DMS53 treated with DMSO at 0.1 percent for 48 hours (cell line): ENCODE measurements around the gene RARRES1.
A peak's percentile ranks its signal among the peaks of the same experiment; 100 is the strongest.

Source experiments
- DNase-seq: peaks from one replicate; lab custom pipeline; 2025; ENCODE audit not compliant: unreplicated experiment; lab: John Stamatoyannopoulos, UW

The RARRES1 gene, protein sequence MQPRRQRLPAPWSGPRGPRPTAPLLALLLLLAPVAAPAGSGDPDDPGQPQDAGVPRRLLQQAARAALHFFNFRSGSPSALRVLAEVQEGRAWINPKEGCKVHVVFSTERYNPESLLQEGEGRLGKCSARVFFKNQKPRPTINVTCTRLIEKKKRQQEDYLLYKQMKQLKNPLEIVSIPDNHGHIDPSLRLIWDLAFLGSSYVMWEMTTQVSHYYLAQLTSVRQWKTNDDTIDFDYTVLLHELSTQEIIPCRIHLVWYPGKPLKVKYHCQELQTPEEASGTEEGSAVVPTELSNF

DNA sequence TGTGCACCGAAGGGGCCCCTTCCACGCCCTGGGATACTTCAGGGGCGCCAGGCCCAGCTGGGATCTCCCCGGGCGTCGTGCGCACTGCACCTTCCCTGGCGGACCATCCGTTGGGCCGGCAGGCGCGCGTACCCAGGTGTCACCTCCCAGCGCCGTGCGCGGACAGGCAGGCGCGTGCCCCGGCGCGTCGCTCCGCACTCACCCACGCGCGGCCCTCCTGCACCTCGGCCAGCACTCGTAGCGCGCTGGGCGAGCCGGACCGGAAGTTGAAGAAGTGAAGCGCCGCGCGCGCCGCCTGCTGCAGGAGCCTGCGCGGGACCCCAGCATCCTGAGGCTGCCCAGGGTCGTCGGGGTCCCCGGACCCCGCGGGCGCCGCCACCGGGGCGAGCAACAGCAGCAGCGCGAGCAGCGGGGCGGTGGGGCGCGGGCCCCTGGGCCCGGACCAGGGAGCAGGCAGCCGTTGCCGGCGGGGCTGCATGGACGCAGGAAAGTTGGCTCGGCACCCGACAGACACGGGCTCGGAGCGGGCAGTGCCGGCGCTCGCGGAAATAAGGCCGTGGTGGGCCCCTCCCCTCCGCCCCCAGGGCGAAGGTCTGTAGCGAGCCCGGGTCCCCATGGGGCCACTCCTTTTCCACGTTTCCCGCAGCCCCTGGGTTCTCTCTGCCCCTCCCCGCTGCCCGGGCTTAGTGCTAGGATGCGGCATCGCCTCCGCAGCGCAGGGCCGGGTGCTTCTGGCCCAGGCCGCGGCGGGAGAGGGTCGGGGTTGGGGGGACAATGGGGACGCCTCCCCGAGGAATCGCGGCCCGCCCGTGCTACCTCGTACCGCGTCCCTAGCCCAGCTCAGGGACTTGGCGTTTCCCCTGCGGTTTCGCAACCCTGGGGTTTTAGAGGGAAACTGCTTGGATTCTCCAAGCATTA, at the start of gene RARRES1:
RARRES1 (minus strand) TSS at position 520 of the 918 bp plus-strand sequence; CDS start at position 478, 42 bp downstream.
- peak; percentile 12 for DNase-seq

DNA sequence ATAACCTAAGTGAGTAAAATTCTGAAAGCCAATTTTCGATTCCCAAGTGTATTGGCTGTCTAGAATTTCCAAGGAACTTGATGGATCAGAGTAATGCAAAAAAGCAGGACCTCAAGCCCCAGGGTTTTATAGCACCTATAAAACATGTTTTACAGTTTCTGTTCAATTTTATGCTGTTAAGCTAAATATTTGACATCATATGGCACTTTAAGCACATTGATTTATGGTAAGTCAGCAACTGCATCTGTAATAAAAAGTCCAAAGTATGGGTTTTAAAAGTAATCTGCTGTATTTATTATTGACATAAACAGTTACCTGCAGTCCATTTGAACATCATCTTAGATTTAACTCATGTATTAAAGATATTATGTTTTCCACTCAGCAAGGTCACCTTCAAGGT, 49.6 kb upstream of the RARRES1 start:
- DNase-seq, result no peak

DNA sequence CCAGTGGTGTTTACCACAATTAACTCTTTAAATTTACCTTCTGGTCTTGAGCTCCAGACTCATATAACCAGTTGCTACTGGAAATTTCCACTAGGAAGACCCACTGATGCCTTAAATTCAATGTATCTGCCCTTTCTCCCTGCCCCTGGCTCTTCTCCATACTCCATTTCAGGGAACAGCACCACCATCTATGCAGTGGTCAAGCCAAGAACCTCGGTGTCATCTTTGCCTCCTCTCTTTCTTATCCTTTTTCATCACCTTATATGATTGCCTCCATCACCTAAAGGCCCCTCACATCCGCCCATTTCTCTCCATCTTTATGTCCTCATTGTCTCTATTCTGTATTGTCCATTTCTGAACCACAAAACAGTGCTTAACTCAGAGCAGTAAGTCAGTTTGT, 48.9 kb upstream of the RARRES1 start:
- no peak for DNase-seq

DNA sequence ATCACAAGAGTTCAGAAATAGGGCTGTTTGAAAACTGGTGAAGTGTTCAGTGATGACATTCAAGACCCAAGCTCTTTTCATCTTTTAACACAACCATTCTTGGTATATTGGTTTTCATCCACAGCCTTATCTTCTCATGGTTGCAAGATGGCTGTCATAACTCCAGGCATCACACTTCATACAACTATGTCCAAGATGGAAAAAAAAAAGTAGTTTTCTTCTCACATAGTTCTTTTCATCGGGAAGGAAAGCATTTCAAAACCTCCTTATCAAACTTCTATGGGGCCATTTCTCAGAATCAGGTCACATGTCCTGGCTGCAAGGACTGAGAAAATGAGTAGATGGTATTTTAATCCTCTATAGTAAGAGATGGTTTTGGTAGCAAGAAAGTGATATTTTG, 48.5 kb upstream of the RARRES1 start:
- no peak for DNase-seq

DNA sequence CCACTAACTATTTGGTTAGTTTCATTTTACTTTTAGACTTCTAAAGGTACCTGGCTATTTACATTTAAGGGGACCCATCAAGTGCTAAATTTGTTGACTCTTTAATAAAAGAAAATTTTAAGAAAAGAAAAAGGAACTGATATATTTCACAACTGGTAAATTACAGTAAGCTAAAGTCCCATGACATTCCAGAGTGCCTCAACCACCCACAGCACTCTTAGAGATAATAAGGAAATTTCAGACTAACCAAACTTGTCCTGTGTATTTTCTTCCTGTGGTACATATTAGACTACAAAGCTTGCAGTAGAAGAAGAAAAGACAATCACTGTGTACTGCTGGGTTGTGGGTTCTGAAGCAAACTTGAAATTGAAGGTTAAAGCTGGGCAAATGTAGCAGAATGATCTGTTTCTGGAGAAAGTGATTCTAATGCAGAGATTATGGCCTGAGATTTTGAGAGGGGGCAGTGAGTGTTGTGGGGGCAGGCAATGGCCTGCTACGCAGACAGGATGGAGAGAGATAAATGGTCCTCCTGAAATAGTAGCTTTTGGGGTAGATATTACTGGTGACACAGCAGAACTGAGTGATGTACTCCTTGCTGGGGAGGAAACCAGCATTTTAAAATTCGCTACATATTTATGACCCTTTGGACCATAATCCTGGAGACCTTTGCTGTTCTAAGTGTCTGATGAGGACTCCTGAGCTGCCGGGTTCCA, 45.1 kb upstream of the RARRES1 start:
- no peak for DNase-seq

DNA sequence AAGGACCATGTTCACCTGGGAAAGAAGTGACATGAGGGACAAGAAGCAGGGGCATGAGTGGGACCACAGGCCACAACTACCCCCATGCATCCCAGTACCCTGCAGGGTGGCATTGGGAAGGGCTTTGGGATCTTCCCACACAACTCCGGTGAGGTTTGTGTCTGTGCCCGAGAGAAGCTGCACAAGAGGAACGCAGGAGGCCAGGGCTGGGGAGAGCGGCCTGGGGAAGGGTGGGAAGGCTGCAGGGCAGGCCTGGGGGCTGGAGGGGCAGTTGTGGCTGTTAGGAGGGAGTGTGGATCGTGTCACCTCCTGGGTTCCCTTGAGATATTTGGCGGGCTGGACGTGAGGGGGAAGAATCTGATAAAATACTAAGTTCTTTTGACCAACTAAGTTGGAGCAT, 44.3 kb upstream of the RARRES1 start:
- no peak for DNase-seq

DNA sequence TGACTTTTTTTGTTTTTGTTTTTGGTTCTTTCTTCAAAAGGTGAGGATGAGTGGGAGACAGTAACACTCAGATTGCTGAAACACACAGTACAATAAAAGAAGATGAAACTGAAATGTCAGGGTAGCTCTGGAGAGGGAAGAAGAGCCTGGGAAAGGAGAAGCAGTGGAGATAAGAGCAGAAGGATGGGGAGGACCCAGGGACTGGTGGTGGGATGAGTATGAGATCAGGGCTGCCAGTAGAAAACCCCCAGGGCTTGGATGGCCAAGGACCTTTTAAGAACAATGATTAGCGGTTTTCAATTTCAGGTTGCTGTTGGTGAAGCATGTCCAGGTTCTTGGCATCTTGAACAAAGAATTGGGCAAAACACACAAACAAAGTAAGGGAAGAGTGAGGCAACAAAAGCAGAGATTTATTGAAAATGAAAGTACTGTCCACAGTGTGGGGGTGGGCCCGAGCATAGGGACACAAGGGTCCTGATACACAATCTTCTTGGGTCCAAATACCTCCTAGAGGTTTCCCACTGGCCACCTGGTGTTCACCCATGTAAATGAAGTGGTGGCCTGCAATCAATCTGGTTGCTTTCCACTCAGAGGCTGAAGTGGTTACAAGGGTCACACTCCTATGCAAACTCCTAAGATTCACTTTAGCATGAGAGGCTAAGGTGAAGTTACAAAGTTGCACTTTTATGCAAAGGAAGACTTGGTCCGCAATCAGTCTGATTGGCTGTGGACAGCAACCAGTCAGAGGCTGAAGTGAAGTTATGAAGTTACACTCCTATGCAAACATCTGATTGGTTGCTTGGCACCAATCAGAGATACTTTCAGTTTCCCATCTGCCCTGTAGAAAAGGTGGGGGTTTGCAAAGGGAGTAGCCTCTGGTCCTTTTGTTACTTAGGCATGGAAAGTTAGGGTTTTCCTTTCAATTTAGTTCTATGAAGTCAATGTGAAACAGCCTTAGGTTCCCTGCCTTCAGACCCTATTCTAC, 43.5 kb upstream of the RARRES1 start:
- no peak for DNase-seq

DNA sequence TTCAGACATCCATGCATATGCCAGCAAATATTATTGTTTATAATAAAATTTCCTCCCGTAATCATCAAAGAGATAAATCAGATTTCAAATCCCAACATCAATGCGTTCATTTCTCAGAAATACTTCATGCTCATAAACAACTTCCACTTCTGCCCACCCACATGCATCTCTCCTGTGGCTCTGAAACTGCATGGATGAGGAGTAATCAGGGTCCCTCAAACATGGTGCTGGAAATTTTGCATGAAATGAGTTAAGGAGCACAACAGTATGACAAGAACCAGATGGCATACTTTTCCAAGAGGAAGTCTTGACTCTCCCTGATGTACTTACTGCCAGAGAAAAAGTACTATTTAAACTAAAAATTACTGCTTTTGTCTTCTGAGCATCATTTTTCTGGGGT, 42.7 kb upstream of the RARRES1 start:
- DNase-seq, result no peak

DNA sequence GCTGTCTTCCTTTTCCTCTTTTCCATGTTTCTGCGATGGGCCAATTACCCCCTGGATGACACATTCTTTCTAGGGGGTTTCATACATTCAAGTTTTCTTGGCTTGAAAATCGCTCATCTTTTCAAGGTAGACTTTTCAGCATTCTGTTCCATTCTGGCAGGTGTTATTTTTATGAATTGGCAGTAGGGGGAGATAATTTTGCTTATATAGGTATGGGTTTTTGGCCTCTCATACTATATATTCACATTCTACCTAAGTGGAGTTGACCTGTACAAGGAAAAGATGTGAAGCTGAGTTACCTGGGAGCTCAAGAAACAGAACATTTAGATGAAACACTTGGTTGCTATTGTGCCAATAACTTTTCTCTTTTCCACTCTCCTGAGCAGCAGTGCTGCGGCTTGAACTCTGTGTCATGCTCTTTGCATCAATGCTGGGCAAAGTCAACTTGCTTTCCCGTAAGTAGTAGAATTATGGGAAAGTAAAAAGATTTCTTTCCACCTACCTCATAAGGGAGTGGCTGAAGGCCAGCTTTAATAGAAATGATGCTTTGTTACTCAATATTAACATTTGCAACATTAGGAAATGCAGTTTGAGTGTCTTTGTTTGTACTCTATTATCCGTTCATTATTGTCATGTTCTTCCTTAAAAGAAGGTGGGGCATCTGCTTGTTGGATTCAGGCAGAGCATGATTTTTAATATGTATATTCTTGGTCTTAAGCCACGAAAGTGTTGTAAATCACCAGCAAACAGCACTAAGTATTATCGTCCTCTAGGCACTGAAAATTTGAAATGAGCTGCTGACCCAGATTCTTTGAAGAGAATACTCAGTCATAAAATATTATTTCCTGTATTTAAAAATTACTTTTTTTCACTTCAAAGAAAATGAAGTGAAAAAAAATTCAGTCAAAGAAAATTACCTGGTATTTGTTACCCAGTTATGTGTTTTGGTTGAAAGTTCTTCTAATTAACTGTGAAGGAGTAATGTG, 41.9 kb upstream of the RARRES1 start:
- no peak for DNase-seq

DNA sequence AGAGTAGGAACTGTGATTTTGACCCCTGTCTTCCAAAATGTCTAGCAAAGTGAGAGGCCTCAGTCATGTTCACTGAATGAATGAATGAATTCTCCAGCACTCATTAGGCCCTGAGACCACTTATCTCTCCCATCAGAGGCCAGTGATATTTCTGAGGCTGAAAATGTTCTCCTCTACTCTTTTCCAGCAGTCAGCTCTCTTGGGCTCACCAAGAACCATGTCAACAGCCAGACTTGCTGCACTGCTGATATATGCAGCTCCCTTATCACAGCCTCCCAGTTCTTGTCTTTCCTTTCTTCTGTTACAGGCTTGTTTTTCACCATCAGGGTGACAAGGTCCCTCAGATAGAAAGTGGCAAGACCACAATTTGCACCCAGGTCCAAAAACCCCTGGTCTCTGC, 40.9 kb upstream of the RARRES1 start:
- DNase-seq, result no peak

DNA sequence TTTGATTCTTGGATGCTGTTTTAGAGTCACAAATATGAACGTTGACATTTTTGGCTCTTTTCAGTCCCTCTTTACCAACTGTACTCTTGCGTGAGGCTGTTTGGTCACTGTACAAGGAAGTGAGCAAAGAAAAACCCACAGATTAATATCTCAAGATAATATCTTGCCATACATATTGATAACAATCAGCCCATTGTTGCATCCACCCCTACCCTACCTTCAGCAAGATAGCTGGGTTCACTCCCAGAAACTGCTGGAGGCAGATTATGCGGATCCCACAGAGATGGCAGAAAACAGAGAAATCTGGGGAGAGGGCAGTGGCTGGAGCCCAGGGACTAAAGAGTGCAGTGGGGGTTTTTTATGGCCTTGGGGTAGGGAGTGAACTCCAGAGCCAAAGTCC, 39.7 kb upstream of the RARRES1 start:
- no peak for DNase-seq

DNA sequence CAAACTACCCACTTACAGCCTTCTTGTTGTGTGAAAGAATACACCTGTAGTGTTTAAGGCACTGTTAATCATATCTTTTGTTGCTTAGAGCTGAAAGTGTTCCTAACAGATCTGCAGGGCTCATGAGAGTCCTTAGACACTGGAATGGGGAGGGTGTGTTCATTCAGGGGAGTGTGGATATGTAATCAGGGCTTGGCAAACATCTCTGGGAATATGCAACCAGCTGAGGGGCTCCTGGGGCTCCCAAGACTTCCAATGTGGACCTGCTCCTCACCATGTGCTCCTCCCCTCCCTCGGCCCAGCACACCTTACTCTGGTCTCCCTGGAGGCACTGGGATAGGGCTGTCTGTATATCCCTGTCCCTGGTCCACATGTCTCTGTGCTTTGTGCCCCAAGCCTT, 39.3 kb upstream of the RARRES1 start:
- DNase-seq, result no peak

DNA sequence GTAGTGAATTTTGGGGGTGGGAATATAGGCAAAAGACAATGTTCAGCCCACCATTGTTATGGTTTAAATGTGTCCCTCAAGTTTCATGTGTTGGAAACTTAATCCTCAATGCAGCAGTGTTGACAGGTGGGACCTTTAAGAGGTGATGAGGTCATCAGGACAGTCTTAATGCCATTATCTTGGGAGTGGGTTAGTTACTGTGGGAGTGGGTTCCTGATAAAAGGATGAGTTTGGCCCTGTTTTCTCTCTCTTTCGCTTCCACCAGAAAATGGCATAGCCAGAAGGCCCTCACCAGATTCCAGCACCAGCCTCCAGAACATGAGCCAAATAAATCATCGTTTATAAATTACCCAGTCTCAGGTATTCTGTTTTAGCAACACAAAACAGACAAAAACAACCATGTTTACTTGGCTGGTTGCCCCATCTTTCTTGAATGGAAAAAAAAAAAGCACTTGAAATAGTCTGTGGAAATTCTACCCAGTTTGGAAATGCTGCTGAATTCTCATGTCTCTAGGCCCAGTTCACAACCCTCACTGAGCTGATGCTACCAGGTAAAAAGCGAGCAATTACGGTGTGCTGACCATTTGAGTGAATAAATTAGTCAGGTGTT, 38.6 kb upstream of the RARRES1 start:
- no peak for DNase-seq

DNA sequence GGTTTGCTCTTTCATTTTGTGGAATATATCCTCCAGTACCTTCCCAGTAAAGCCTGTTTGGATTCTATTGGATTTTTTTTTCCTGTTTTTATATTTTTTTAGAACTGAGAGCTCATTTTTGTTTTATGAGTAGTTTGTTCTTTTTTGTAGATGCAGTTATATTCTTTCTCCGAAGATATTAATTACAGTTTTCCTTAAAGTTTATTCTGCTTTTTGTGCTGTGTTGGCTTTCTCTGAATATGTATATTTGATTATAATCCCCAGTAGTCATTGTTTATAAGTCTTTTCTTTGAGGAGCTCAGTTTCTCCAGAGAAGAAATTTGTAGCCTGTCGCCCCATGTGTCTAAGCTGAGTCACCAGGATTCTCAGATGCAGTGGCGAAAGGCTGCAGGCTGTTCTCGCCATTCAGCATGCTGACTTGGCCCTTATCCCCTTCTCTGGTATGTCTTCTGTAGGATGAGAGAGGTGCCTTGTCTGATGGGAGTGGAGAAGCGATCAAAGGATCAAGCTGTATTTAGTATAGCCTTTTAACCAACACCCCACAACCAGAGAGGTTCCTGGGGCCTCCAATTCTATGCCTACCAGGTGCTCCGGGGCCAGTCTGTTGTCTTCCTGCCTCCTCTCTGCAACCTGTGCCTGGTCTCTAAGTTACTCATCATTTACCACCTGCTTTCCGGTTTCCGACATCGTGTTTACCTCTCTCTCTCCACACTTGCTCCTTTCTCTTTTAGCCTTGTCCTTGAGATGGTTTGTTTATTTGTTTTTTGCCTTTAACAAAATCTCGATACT, 37.9 kb upstream of the RARRES1 start:
- DNase-seq, result peak; percentile 76

DNA sequence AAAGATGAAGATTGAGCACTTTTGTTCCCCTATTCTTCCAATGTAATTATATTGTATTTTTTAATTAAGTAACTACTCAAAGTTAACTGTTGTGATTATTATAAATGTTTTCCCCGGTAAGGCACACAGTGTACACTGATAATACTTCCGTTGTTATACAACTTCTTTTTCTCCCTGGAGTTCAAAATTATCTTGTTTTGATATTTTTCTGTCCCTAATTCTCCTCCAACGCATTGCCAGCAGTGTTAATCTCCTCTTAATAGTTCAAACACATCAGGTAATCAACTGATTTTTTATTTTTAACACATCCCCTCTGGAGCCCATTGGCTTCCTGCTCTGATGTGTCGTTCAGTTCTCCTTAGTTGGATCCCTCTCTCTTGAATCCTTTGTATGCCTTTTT, 37.3 kb upstream of the RARRES1 start:
- no peak for DNase-seq

DNA sequence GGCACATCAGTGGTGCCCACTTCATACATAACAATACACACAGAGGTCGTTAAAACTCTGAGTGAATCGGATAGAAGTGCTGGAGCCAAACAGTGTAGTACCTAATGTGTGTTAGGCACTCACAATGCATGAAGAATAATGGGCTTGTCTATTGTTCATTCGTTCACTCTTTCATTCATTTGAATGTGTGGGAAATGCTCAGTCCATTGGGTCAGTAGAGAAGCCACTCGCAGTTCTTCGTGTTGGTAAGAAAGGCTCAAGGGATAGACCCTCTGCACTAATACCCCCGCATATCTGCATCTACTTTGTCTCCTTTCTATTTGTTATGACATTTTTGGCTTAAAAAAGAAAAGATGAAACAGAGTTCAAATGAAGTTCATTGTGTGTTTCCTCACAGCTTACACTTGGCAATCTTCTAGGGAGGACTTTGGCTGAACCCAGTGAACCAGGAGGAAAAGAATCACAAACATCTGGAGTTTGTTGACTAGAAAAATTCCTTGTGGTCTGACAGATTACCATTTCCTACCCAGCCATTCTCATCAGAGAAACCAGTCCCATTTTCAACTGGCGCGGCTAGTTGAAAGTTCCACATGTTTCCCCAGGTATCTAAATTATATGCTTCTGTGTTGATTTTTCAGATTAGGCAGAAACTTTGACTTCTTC, 36.8 kb upstream of the RARRES1 start:
- DNase-seq, result no peak

DNA sequence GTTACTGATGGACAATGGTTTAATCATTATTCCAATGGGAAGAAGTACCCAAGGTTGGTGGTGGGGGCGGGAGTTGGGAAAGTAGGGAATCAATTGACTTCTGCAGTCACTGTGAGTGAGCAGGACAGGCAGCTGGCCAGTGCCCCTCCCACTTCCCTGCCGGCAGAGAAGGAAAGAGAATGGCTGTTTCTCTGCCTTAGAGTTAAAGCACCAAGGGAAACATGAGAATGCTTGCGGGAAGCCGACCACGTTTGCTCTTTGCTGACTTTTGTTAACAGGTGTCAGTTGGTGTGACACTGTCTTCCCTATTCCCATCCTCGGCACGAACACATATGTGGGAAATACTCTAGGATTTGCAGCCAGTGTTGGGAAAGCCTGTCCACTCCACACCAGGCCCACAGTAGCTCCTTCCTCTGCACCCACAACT, 36.1 kb upstream of the RARRES1 start:
- DNase-seq, result peak; percentile 33

DNA sequence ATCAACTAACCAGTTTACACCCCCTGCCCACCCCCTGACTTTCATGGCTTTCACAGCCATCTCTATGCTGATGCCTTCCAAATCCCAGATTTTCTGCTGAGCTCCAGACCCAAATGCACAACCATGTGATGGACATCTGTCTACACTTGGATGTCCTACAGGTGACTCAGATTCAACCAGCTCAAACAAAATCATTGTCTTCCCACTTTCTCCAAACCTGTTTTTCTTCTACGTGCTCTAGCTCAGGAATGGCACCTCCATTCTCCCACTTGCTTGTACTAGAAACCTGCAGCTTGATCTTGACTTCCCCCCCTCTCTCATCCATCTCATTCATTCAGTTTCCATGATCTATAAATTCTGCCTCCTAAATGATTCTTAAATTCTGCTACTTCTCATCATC, 34.1 kb upstream of the RARRES1 start:
- no peak for DNase-seq
